Smooth muscle cell (in vitro differentiated cells): ENCODE measurements around the gene HARS2. TPM values are rescaled to one million over a fixed set of nuclear protein-coding genes. Genes with fewer than 3 reads are reported as not detected.
"Not testable (repeated sequence)": the region's sequence is repeated elsewhere in the genome, so short reads cannot be mapped to it uniquely, and the experiment has no call there.

Source experiments
- DNase-seq: peaks from one replicate; lab custom pipeline; 2025; ENCODE audit not compliant: unreplicated experiment; lab: John Stamatoyannopoulos, UW
- H2AFZ ChIP-seq: fragments of 200-600 bp; sonication (generic); 2 replicates; pipeline ENCODE4 v1.6.0; 2016; ENCODE audit warnings: antibody characterized with exemption, low read depth, mild to moderate bottlenecking
- H3F3A ChIP-seq: fragments of 200-600 bp; sonication (generic); 2 replicates; pipeline ENCODE4 v1.6.0; 2017; ENCODE audit warnings: antibody characterized with exemption, low read depth
- H3K27ac ChIP-seq: fragments of 200-600 bp; sonication (generic); 2 replicates; pipeline ENCODE4 v1.5.1; 2016; ENCODE audit warnings: low read depth, mild to moderate bottlenecking
- H3K27me3 ChIP-seq: fragments of 200-600 bp; sonication (generic); 2 replicates; pipeline ENCODE4 v1.6.1; 2016; ENCODE audit warnings: low read depth, mild to moderate bottlenecking
- H3K36me3 ChIP-seq: fragments of 200-600 bp; sonication (generic); 2 replicates; pipeline ENCODE4 v1.5.1; 2016; ENCODE audit warnings: low read depth
- H3K4me1 ChIP-seq: fragments of 200-600 bp; sonication (generic); 2 replicates; pipeline ENCODE4 v1.5.1; 2016; ENCODE audit warnings: low read depth
- H3K4me2 ChIP-seq: fragments of 200-600 bp; sonication (generic); 2 replicates; pipeline ENCODE4 v1.6.0; 2016; ENCODE audit warnings: mild to moderate bottlenecking
- H3K4me3 ChIP-seq: fragments of 200-600 bp; sonication (generic); 2 replicates; pipeline ENCODE4 v1.5.1; 2016; ENCODE audit warnings: mild to moderate bottlenecking
- H3K79me2 ChIP-seq: fragments of 200-600 bp; sonication (generic); 2 replicates; pipeline ENCODE4 v1.6.0; 2016; ENCODE audit warnings: low read depth, mild to moderate bottlenecking
- H3K9ac ChIP-seq: fragments of 200-600 bp; sonication (generic); 2 replicates; pipeline ENCODE4 v1.6.0; 2016; ENCODE audit warnings: low read depth
- H3K9me3 ChIP-seq: fragments of 200-600 bp; sonication (generic); replicated peaks from 2 replicates; pipeline ENCODE4 v1.5.1; 2016; ENCODE audit warnings: low read depth
- H4K20me1 ChIP-seq: fragments of 200-600 bp; sonication (generic); 2 replicates; pipeline ENCODE4 v1.6.0; 2016; ENCODE audit warnings: low read depth
- WGBS: methylation state at CpG from one replicate; pipeline ENCODE4 v1.1.7; 2016; ENCODE audit warnings: low lambda C conversion rate; 5-methylcytosine and 5-hydroxymethylcytosine counted together
- polyA plus RNA-seq: library from polyadenylated mRNA; unstranded; fragments of >200 nt; fragmentation: Nextera tagmentation; extraction: Ambion mirVana; gene quantifications from 2 replicates; pipeline ENCODE4 v1.2.1, GENCODE V29; 2016
- total RNA-seq: library from RNA; depleted of rRNA; stranded (reverse); fragments of >200 nt; gene quantifications from 2 replicates; pipeline ENCODE4 v1.2.3, GENCODE V29; 2014
- TF ChIP-seq, protein P1 (sequence below): fragments of 200-600 bp; sonication (generic); IDR thresholded peaks from 2 replicates; pipeline ENCODE4 v1.5.1; 2017; ENCODE audit warnings: borderline replicate concordance, mild to moderate bottlenecking, antibody characterized with exemption; ENCODE audit not compliant: insufficient read depth, poor library complexity, severe bottlenecking

HARS2 gene
- total and polyA plus RNA-seq, 2 experiments from 2014 or later: 15.3 to 24.3 TPM

DNA sequence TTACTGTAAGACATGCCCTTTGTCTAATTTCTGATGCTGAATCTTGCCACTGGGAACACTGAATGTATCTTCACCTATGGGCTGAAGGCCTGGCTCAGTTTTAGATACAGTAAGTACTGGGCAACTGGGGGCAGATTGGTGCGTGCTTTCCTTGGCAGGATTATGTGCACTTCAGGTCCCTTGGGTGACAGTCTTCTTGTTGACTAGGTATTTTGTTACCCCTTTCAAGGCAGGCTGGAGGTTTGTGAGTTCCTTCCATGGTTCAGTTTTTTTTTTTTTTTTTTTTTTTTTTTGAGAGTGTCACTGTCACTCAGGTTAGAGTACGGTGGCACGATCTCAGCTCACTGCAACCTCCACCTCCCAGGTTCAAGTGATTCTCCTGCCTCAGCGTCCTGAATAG lies 16.6 kb downstream of the HARS2 start:
- H3K27me3 ChIP-seq: no peaks in the 10 kb centered on the region
- TF ChIP-seq, protein P1, sequence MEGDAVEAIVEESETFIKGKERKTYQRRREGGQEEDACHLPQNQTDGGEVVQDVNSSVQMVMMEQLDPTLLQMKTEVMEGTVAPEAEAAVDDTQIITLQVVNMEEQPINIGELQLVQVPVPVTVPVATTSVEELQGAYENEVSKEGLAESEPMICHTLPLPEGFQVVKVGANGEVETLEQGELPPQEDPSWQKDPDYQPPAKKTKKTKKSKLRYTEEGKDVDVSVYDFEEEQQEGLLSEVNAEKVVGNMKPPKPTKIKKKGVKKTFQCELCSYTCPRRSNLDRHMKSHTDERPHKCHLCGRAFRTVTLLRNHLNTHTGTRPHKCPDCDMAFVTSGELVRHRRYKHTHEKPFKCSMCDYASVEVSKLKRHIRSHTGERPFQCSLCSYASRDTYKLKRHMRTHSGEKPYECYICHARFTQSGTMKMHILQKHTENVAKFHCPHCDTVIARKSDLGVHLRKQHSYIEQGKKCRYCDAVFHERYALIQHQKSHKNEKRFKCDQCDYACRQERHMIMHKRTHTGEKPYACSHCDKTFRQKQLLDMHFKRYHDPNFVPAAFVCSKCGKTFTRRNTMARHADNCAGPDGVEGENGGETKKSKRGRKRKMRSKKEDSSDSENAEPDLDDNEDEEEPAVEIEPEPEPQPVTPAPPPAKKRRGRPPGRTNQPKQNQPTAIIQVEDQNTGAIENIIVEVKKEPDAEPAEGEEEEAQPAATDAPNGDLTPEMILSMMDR: no peak

DNA sequence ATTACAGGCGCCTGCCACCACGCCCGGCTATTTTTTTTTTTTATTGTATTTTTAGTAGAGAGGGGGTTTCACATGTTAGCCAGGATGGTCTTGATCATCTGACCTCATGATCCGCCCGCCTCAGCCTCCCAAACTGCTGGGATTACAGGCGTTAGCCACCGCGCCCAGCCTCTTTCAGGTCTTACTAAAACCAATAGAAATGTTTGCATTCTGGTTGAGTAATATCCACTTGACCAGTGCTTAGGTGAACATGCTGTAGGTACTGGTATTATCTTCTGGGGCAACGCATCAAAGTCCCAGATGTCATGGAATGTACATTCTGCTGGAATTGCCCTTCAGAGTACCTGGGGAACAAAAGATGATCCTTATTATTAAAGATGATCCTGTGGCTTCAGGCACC lies 17.5 kb downstream of the HARS2 start:
- WGBS: 96% methylated on average over 9 of the region's 9 CpGs
- not testable (repeated sequence) for H2AFZ ChIP-seq, DNase-seq, H3K9me3 ChIP-seq, H4K20me1 ChIP-seq, H3K27ac ChIP-seq, H3K27me3 ChIP-seq, H3K4me2 ChIP-seq, H3K79me2 ChIP-seq, H3K9ac ChIP-seq, H3K4me3 ChIP-seq, H3K4me1 ChIP-seq
- Histone ChIP-seq H3F3A (peaks cover 21% of the 10 kb centered on the region), H3K36me3 (peaks cover 18% of the 10 kb centered on the region)

More for the DNA sequence above, 16.6 kb downstream of the HARS2 start:
- H2AFZ ChIP-seq: no peak overlapping the region
- no peaks in the 10 kb centered on the region for H3K4me1 ChIP-seq
- no peaks in the 10 kb centered on the region for H3K9me3 ChIP-seq
- H3K4me3 ChIP-seq: no peak overlapping the region
- no peaks in the 10 kb centered on the region for H3K79me2 ChIP-seq
- WGBS: 100% methylated on average over 4 of the region's 4 CpGs
- peaks cover 21% of the 10 kb centered on the region for H3F3A ChIP-seq
- no peak overlapping the region for H3K9ac ChIP-seq
- H3K27ac ChIP-seq: no peak overlapping the region
- no peak for DNase-seq
- no peaks in the 10 kb centered on the region for H4K20me1 ChIP-seq
- H3K4me2 ChIP-seq: no peak overlapping the region
- H3K36me3 ChIP-seq: peaks cover 24% of the 10 kb centered on the region

DNA sequence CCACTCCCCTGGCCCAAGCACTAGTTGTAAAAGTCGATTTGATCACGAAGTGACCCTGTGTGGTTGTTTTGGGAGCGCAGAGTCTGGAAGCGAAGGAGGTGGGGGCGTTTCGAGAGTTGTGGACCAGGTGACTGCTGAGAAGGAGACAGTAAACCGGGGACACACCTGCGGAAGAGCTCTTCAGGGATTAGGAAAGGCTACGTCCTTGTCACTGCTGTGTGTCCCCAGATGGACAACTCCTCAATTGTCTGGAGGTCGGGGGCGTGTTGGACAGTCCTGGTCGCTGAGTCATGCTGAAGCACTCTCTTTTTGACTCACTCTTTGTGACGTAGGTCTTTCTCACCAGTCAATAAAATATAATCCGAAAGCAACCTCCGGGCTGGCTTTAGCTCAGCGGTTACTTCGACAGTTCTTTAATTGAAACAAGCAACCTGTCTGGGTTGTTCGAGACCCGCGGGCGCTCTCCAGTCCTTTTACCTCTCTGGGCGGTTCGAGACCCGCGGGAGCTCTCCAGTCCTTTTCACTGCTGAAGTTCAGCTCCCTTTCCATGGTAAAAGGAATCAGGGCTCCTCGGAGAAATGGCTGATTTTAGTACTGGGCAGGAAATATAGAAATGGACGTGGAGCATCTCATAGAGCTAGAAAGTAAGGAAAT lies 19.8 kb downstream of the HARS2 start:
- Histone ChIP-seq H3K27ac (peak overlapping the region; percentile 90), H3K36me3 (peaks cover 3% of the 10 kb centered on the region), H3K9me3 (no peaks in the 10 kb centered on the region), H3K9ac (peak overlapping the region; percentile 82), H2AFZ (peak overlapping the region; percentile 65), H3K4me3 (peak overlapping the region; percentile 64), H3F3A (peaks cover 12% of the 10 kb centered on the region), H3K4me1 (no peaks in the 10 kb centered on the region), H3K27me3 (no peaks in the 10 kb centered on the region), H4K20me1 (no peaks in the 10 kb centered on the region), H3K4me2 (peak overlapping the region; percentile 83), H3K79me2 (no peaks in the 10 kb centered on the region)
- TF ChIP-seq, protein P1: no peak
- DNase-seq: peak; percentile 53
- WGBS: 2% methylated on average over 27 of the region's 27 CpGs

DNA sequence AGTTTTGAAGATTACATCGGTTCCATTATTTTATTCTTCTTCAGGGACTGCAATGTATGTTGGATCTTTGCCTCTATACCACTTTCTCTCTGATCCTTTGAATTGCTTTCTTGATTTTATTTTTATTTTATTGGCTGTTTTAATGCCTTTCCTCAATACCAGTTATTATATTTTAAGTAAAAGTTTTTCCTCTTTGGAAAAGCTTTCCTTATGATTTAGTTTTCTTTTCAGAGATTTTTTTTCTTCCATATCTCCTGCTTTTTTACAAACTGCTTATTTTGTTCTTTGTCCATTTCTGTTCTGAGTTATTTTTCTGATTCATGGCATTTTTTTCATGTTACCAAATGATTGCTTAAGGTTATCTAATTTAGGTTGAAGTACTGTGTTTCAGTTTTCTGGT lies 20.5 kb downstream of the HARS2 start:
- DNase-seq: no peak
- Histone ChIP-seq H3K36me3 (no peaks in the 10 kb centered on the region), H3K27ac (peak overlapping the region; percentile 90), H3K9me3 (no peaks in the 10 kb centered on the region), H4K20me1 (no peaks in the 10 kb centered on the region), H3F3A (peaks cover 10% of the 10 kb centered on the region), H3K9ac (no peak overlapping the region), H2AFZ (no peak overlapping the region), H3K79me2 (no peaks in the 10 kb centered on the region), H3K27me3 (no peaks in the 10 kb centered on the region), H3K4me1 (no peaks in the 10 kb centered on the region), H3K4me3 (peak overlapping the region; percentile 64), H3K4me2 (peak overlapping the region; percentile 63)
- 100% methylated on average over 1 of the region's 1 CpG for WGBS
- TF ChIP-seq, protein P1: no peak
